K562 (cell line): Measurements from ENCODE around the gene SLC34A1. TPM values are rescaled to one million over a fixed set of nuclear protein-coding genes. Genes with fewer than 3 reads are reported as not detected.

ENCODE experiments used
- CTBP1 ChIP-seq: fragments of 450-650 bp; IDR thresholded peaks from 2 replicates; pipeline ENCODE4 v1.6.1; 2016; ENCODE audit warnings: borderline replicate concordance
- E2F4 ChIP-seq: sonication (generic); formaldehyde crosslinking; IDR thresholded peaks from 2 replicates; pipeline ENCODE4 v1.8.0; 2022; ENCODE audit warnings: mild to moderate bottlenecking, low read depth, missing genetic modification reagents
- EP300 ChIP-seq: IDR thresholded peaks from 2 replicates; pipeline ENCODE4 v1.6.1; 2012; ENCODE audit warnings: low read length, improper control_type of control experiment
- GMEB1 ChIP-seq: fragments of 250-450 bp; sonication (Bioruptor Pico); IDR thresholded peaks from 2 replicates; pipeline ENCODE4 v1.4.0; 2020; ENCODE audit warnings: mild to moderate bottlenecking
- MAZ ChIP-seq, 2 experiments: fragments of 450-650 bp in 1 of 2; sonication (generic) in 1 of 2; formaldehyde crosslinking; IDR thresholded peaks in 1 of 2; conservative IDR thresholded peaks in 1 of 2; 2 replicates each; pipeline versions ENCODE4 v1.4.0 to v1.5.0; 2020; ENCODE audit warnings: mild to moderate bottlenecking in 1 of 2, missing genetic modification reagents in 1 of 2
- MGA ChIP-seq: fragments of 450-650 bp; IDR thresholded peaks from 2 replicates; pipeline ENCODE4 v1.6.1; 2016; ENCODE audit warnings: mild to moderate bottlenecking, moderate library complexity
- MNT ChIP-seq, 2 experiments: fragments of 450-650 bp; conservative IDR thresholded peaks; 2 replicates each; pipeline ENCODE4 v1.6.1; 2017; ENCODE audit warnings: mild to moderate bottlenecking in 2 of 2, moderate library complexity in 2 of 2
- ZFP36 ChIP-seq: fragments of 150-350 bp; IDR thresholded peaks from 2 replicates; pipeline ENCODE4 v1.6.1; 2018; ENCODE audit warnings: low read length, low read depth; ENCODE audit not compliant: partially characterized antibody
- ZNF263 ChIP-seq: sonication (generic); formaldehyde crosslinking; IDR thresholded peaks from 2 replicates; pipeline ENCODE4 v1.8.0; 2022; ENCODE audit warnings: mild to moderate bottlenecking, missing genetic modification reagents, borderline replicate concordance
- polyA plus RNA-seq, 8 experiments: library from polyadenylated mRNA; depleted of rRNA in 4 of 8; stranded (reverse) in 5 of 8; unstranded in 3 of 8; fragments of >200 nt; fragmentation: Nextera tagmentation in 2 of 8; fragmentation: Illumina TruSeq in 1 of 8; extraction: Ambion mirVana in 2 of 8; extraction: Trizol in 1 of 8; gene quantifications; 2 replicates each; pipeline versions ENCODE4 v1.2.1 to v1.2.3, GENCODE V29; 2011 to 2014; ENCODE audit warnings: inconsistent platforms in 1 of 8, missing spikeins in 1 of 8
- total RNA-seq, 7 experiments: library from RNA; depleted of rRNA in 6 of 7; stranded (reverse); fragments of >200 nt in 6 of 7; fragmentation: Illumina TruSeq in 2 of 7; extraction: Trizol in 2 of 7; gene quantifications; 2 replicates each; pipeline versions ENCODE4 v1.2.1 to v1.2.3, GENCODE V29; 2011 to 2021; ENCODE audit warnings: low replicate concordance in 1 of 7

The SLC34A1 gene
- total and polyA plus RNA-seq, 9 of the 15 experiments (the other 6 are each of a cell fraction or from before 2014, with no cell fraction given): not detected

- TF ChIP-seq MGA: peak; percentile 86
- TF ChIP-seq MNT (conservative IDR thresholded peaks at IDR 0.05): peak; percentile 96
- TF ChIP-seq E2F4 (CRISPR knock-in tag): 0 out of 2 replicates have a peak, but pooled peaks have one; percentile 35
- TF ChIP-seq MAZ (CRISPR knock-in tag; conservative IDR thresholded peaks at IDR 0.05 in 1 of 2, IDR thresholded peaks at IDR 0.05 in 1 of 2): peak in 1 of 2 experiments; percentile 65; a peak in 2 of 4 replicates
- peak; percentile 32; the same call in 1 of the 2 replicates for TF ChIP-seq ZNF263 (CRISPR knock-in tag)
- TF ChIP-seq ZFP36: no peak
- no peak for TF ChIP-seq GMEB1 (CRISPR knock-in tag)
- TF ChIP-seq EP300: no peak; the same call in 1 of the 2 replicates
- TF ChIP-seq CTBP1: peak; percentile 61; the same call in 1 of the 2 replicates
These were observed 6.4 kb downstream of the SLC34A1 start (continued) for GRCh38 chr5:177390363-177391300.
